ENCODE results near the gene SAMD4B. TPM values are rescaled to one million over a fixed set of nuclear protein-coding genes. Genes with fewer than 3 reads are reported as not detected.

The SAMD4B gene
- total RNA-seq, 2 donors from 2014 or later, result 41.5 to 77.8 TPM

- intact Hi-C loops (cut with DNase I), result no loop called here
- DNase-seq, result no peak
- Histone ChIP-seq H3K9me3 (no peaks in the 10 kb centered on the region), H3K4me3 (peak overlapping the region; percentile 41 to 98), H3K36me3 (replicated peaks in 1 of 2; ENCODE audit: insufficient read depth in 1 of 2, low read depth in 2 of 2) (peaks cover 0 to 13% of the 10 kb centered on the region in 2 donors), H3K27ac (peak overlapping the region in 2 of 4 donors; percentile 78 to 86), H3K27me3 (no peaks in the 10 kb centered on the region), H3K4me1 (peaks cover 28% of the 10 kb centered on the region)
- TF ChIP-seq POLR2A (IDR thresholded peaks at IDR 0.05) (no peak), CTCF (IDR thresholded peaks at IDR 0.05) (no peak)
- ATAC-seq, result no peak
- WGBS, 2 donors, result 28 to 43% methylated on average over 10 of the region's 10 CpGs
Measured at GRCh38 chr19:39434123-39435076, 92.2 kb downstream of the SAMD4B start.

Small RNA genes lying within 50 kb of the gene (microRNA-seq; reads per million reads assigned to microRNA genes)
- 0.45 to 0.47 reads per million in 2 donors for gene MIR4530 (ENCODE audit: borderline number of aligned reads in 2 of 2, borderline replicate concordance in 2 of 2)

Small RNA genes lying within 50 kb of the gene (small RNA-seq; reads per million reads assigned to genes)
- gene AC011445.2, result not detected
- not detected for gene MIR4530
- gene RN7SL566P, result not detected

Other genes with a start within 250 kb of the SAMD4B start
- gene PAK4, start 216.6 kb upstream of the SAMD4B start, total RNA-seq, result 10 to 100 TPM; 18.9 to 40.2 TPM
- 1 to 10 TPM in 1 of 2 donors, under 1 TPM in 1; 0.66 to 7.8 TPM for gene NCCRP1, start 145.5 kb upstream of the SAMD4B start, total RNA-seq
- 1,000 to 10,000 TPM; 2,614 to 5,793 TPM for gene SYCN, start 138.2 kb upstream of the SAMD4B start, total RNA-seq
- not detected for gene IFNL3, start 97.4 kb upstream of the SAMD4B start, total RNA-seq
- gene IFNL4, start 93.6 kb upstream of the SAMD4B start, total RNA-seq, result not detected
- gene IFNL2, start 74.0 kb upstream of the SAMD4B start, total RNA-seq, result not detected
- not detected for gene IFNL1, start 46.0 kb upstream of the SAMD4B start, total RNA-seq
- 1 to 10 TPM; 2.0 to 5.7 TPM for gene LRFN1, start 21.6 kb upstream of the SAMD4B start, total RNA-seq
- 1 to 10 TPM; 1.3 to 6.0 TPM for gene GMFG, start 6.4 kb upstream of the SAMD4B start, total RNA-seq
- gene PAF1, start 48.7 kb downstream of the SAMD4B start, total RNA-seq, result 10 to 100 TPM; 16.9 to 49.8 TPM
- 10 to 100 TPM; 23.1 to 40.9 TPM for gene MED29, start 49.0 kb downstream of the SAMD4B start, total RNA-seq
- 100 to 1,000 TPM in 1 of 2 donors, 10 to 100 TPM in 1; 55.8 to 108 TPM for gene ZFP36, start 64.4 kb downstream of the SAMD4B start, total RNA-seq
- 10 to 100 TPM in 1 of 2 donors, 1 to 10 TPM in 1; 6.7 to 13.2 TPM for gene PLEKHG2, start 70.2 kb downstream of the SAMD4B start, total RNA-seq
- 1,000 to 10,000 TPM in 1 of 2 donors, 100 to 1,000 TPM in 1; 573 to 1,475 TPM for gene RPS16, start 93.5 kb downstream of the SAMD4B start, total RNA-seq
- 10 to 100 TPM; 82.0 to 90.3 TPM for gene SUPT5H, start 103.2 kb downstream of the SAMD4B start, total RNA-seq
- 10 to 100 TPM; 30.4 to 50.8 TPM for gene TIMM50, start 138.4 kb downstream of the SAMD4B start, total RNA-seq
- gene DLL3, start 156.5 kb downstream of the SAMD4B start, total RNA-seq, result not detected
- gene SELENOV, start 172.7 kb downstream of the SAMD4B start, total RNA-seq, result not detected
- 1 to 10 TPM; 2.0 to 3.9 TPM for gene EID2B, start 190.4 kb downstream of the SAMD4B start, total RNA-seq
- 10 to 100 TPM in 1 of 2 donors, 1 to 10 TPM in 1; 7.3 to 13.5 TPM for gene EID2, start 197.7 kb downstream of the SAMD4B start, total RNA-seq

All from body of pancreas (tissue), 4 donors.